ENCODE results near the gene TMEM260.

GRCh38 chr14:56661478-56661877 is 81.9 kb downstream of the TMEM260 start:
- TF ChIP-seq FOXJ3 (CRISPR knock-in tag; IDR thresholded peaks at IDR 0.05) (no peak), NRF1 (IDR thresholded peaks at IDR 0.05; ENCODE audit: low read depth, low read length) (no peak), SIN3A (IDR thresholded peaks at IDR 0.05; ENCODE audit: borderline replicate concordance, low read depth, low read length) (no peak), REST (IDR thresholded peaks at IDR 0.05; ENCODE audit: low read depth, low read length) (no peak), USF1 (IDR thresholded peaks at IDR 0.05; ENCODE audit: borderline replicate concordance, low read depth) (no peak), MXI1 (IDR thresholded peaks at IDR 0.05; ENCODE audit: low read depth, low read length) (no peak), CTCF (IDR thresholded peaks at IDR 0.05) (no peak), EZH2phosphoT487 (IDR thresholded peaks at IDR 0.05; ENCODE audit: borderline replicate concordance, low read depth) (no peak), RFX5 (IDR thresholded peaks at IDR 0.05; ENCODE audit: low read length) (no peak), PBX3 (IDR thresholded peaks at IDR 0.05) (no peak), POLR2AphosphoS5 (IDR thresholded peaks at IDR 0.05; ENCODE audit: low read depth, low read length) (no peak), JUND (IDR thresholded peaks at IDR 0.05) (no peak), MAX (IDR thresholded peaks at IDR 0.05; ENCODE audit: low read depth) (no peak)
